AG04449 (cell line): Measurements from ENCODE around the gene OR6B3.

Experiments used
- CTCF ChIA-PET: fragments of 350-600 bp; formaldehyde crosslinking; extraction: SDS; loops from one replicate; lab custom pipeline; 2021; ENCODE audit warnings: antibody characterized with exemption; lab: Yijun Ruan, JAX
- POLR2A ChIA-PET: fragments of 400-600, 350-600 bp; formaldehyde crosslinking; extraction: SDS; loops from one replicate; lab custom pipeline; 2020; ENCODE audit warnings: antibody characterized with exemption, inconsistent platforms; lab: Yijun Ruan, JAX
- DNase-seq: peaks from one replicate; pipeline ENCODE4 v3.0.0-alpha.2; 2010; ENCODE audit warnings: low read depth, low spot score
- H3K4me3 ChIP-seq: 2 replicates; pipeline ENCODE4 v1.5.1; 2011; ENCODE audit warnings: low read depth, mild to moderate bottlenecking, control low read depth, low read length
- CTCF ChIP-seq: IDR thresholded peaks from one replicate; pipeline ENCODE4 v1.5.1; 2011; ENCODE audit warnings: mild to moderate bottlenecking, moderate library complexity, low read length, control low read depth, inconsistent platforms; ENCODE audit not compliant: insufficient read depth; ENCODE audit errors: missing control alignments

OR6B3 gene

GRCh38 chr2:240066489-240066888 lies 13.2 kb upstream of the OR6B3 start:
- no peak for TF ChIP-seq CTCF
- no peak overlapping the region for H3K4me3 ChIP-seq
- DNase-seq = no peak
- ChIA-PET POLR2A (no interaction called here), CTCF (interaction anchor here (1.2 to 6.2 kb wide), 3 partner anchors 9 to 77 kb away, joined by 3 to 62 read pairs (median 4); no protein-coding TSS in a partner anchor)

GRCh38 chr2:240064898-240065297 lies 11.6 kb upstream of the OR6B3 start:
- CTCF ChIA-PET = interaction anchor here (2.7 to 6.2 kb wide), 2 partner anchors 74 to 79 kb away, joined by 12 to 62 read pairs; no protein-coding TSS in a partner anchor
- no peak for DNase-seq
- H3K4me3 ChIP-seq = no peak overlapping the region
- POLR2A ChIA-PET = no interaction called here
- TF ChIP-seq CTCF = no peak

- ChIA-PET POLR2A (interaction anchor here (0.6 kb wide), 1 partner anchor 9 kb away, joined by 3 read pairs; no protein-coding TSS in a partner anchor), CTCF (interaction anchor here (0.6 to 6.9 kb wide), 28 partner anchors 9 to 784 kb away, joined by 3 to 227 read pairs (median 4); partner anchors contain the start of genes COPS9, NDUFA10 and OTOS)
- H3K4me3 ChIP-seq = no peak overlapping the region
- peak; percentile 54 for TF ChIP-seq CTCF
- DNase-seq = peak; percentile 4
Observed at GRCh38 chr2:240060977-240061591, 7.8 kb upstream of the OR6B3 start.

- no peak for DNase-seq
- no peak overlapping the region for H3K4me3 ChIP-seq
- ChIA-PET POLR2A (no interaction called here), CTCF (interaction anchor here (6.9 kb wide), 1 partner anchor 85 kb away, joined by 227 read pairs; the partner anchor contains the start of gene OTOS)
- no peak for TF ChIP-seq CTCF
Observed at GRCh38 chr2:240056678-240057077, 3.4 kb upstream of the OR6B3 start.

- CTCF ChIA-PET = interaction anchor here (6.9 kb wide), 1 partner anchor 87 kb away, joined by 227 read pairs; the partner anchor contains the start of gene OTOS
- TF ChIP-seq CTCF = no peak
- POLR2A ChIA-PET = no interaction called here
- H3K4me3 ChIP-seq = no peak overlapping the region
- DNase-seq = no peak
Observed at GRCh38 chr2:240055177-240055917, 2.0 kb upstream of the OR6B3 start.

- TF ChIP-seq CTCF = no peak
- ChIA-PET POLR2A (no interaction called here), CTCF (interaction anchor here (2.9 kb wide), 1 partner anchor 8 kb away, joined by 19 read pairs; no protein-coding TSS in a partner anchor)
- no peak for DNase-seq
- H3K4me3 ChIP-seq = no peak overlapping the region
Observed at GRCh38 chr2:240052524-240052923, 797 bp downstream of the OR6B3 start.
